AG04450 (cell line): ENCODE data around the gene KBTBD8. TPM values are rescaled to one million over a fixed set of nuclear protein-coding genes. Genes with fewer than 3 reads are reported as not detected.
A peak's percentile ranks its signal among the peaks of the same experiment; 100 is the strongest.

ENCODE experiments used
- CTCF ChIA-PET: fragments of 300-600, 350-600 bp; formaldehyde crosslinking; extraction: SDS; loops from one replicate; lab custom pipeline; 2022; ENCODE audit warnings: antibody characterized with exemption, inconsistent platforms; lab: Charles Lee
- POLR2A ChIA-PET: fragments of 350-600 bp; formaldehyde crosslinking; extraction: SDS; loops from one replicate; lab custom pipeline; 2021; ENCODE audit warnings: antibody characterized with exemption, inconsistent platforms; lab: Yijun Ruan, JAX
- DNase-seq: peaks from one replicate; pipeline ENCODE4 v3.0.0-alpha.2; 2011; ENCODE audit warnings: low read depth, low spot score
- H3K27ac ChIP-seq: one replicate; pipeline ENCODE4 v1.5.1; 2012; ENCODE audit warnings: low read depth, low read length, control low read depth
- H3K27me3 ChIP-seq: one replicate; pipeline ENCODE4 v1.6.0; 2012; ENCODE audit warnings: low read length; ENCODE audit not compliant: control insufficient read depth, insufficient read depth
- H3K4me3 ChIP-seq: 2 replicates; pipeline ENCODE4 v1.5.1; 2011; ENCODE audit warnings: mild to moderate bottlenecking, low read depth, low read length, control low read depth
- H3K9me3 ChIP-seq: 2 replicates; pipeline ENCODE4 v1.5.1; 2012; ENCODE audit warnings: low read length; ENCODE audit not compliant: control insufficient read depth, insufficient read depth
- polyA minus RNA-seq: library from RNA; depleted of rRNA, polyadenylated mRNA; stranded (reverse); fragments of >200 nt; gene quantifications from 2 replicates; pipeline ENCODE4 v1.2.3, GENCODE V29; 2011; rRNA and poly(A)+ RNA removed
- polyA plus RNA-seq: library from polyadenylated mRNA; depleted of rRNA; stranded (reverse); fragments of >200 nt; gene quantifications from 2 replicates; pipeline ENCODE4 v1.2.3, GENCODE V29; 2011; rRNA removed
- TF ChIP-seq, protein P1 (sequence below): IDR thresholded peaks from 2 replicates; pipeline ENCODE4 v1.5.1; 2011; ENCODE audit warnings: low read depth, low read length, control low read depth, inconsistent platforms

Gene KBTBD8, protein sequence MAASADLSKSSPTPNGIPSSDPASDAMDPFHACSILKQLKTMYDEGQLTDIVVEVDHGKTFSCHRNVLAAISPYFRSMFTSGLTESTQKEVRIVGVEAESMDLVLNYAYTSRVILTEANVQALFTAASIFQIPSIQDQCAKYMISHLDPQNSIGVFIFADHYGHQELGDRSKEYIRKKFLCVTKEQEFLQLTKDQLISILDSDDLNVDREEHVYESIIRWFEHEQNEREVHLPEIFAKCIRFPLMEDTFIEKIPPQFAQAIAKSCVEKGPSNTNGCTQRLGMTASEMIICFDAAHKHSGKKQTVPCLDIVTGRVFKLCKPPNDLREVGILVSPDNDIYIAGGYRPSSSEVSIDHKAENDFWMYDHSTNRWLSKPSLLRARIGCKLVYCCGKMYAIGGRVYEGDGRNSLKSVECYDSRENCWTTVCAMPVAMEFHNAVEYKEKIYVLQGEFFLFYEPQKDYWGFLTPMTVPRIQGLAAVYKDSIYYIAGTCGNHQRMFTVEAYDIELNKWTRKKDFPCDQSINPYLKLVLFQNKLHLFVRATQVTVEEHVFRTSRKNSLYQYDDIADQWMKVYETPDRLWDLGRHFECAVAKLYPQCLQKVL
- 1.9 and 2.0 TPM in 2 replicates for polyA plus RNA-seq
- polyA minus RNA-seq = 1.4 and 5.3 TPM in 2 replicates

GRCh38 chr3:66998113-66998903 is at the start of gene KBTBD8:
Gene KBTBD8, plus strand, starts transcription at chr3:66998307. Its CDS starts 49 bp downstream, at chr3:66998356.
- TF ChIP-seq, protein P1, sequence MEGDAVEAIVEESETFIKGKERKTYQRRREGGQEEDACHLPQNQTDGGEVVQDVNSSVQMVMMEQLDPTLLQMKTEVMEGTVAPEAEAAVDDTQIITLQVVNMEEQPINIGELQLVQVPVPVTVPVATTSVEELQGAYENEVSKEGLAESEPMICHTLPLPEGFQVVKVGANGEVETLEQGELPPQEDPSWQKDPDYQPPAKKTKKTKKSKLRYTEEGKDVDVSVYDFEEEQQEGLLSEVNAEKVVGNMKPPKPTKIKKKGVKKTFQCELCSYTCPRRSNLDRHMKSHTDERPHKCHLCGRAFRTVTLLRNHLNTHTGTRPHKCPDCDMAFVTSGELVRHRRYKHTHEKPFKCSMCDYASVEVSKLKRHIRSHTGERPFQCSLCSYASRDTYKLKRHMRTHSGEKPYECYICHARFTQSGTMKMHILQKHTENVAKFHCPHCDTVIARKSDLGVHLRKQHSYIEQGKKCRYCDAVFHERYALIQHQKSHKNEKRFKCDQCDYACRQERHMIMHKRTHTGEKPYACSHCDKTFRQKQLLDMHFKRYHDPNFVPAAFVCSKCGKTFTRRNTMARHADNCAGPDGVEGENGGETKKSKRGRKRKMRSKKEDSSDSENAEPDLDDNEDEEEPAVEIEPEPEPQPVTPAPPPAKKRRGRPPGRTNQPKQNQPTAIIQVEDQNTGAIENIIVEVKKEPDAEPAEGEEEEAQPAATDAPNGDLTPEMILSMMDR = no peak
- Histone ChIP-seq H3K9me3 (no peaks in the 10 kb centered on the region), H3K27ac (peak within 1 kb of the TSS; percentile 54), H3K27me3 (no peaks in the 10 kb centered on the region), H3K4me3 (peak within 1 kb of the TSS; percentile 83)
- DNase-seq = peak; percentile 95
- ChIA-PET CTCF (interaction anchor here (0.8 to 2.0 kb wide), 3 partner anchors 26 to 115 kb away, joined by 3 to 26 read pairs (median 3); no protein-coding TSS in a partner anchor), POLR2A (interaction anchor here (0.6 to 1.5 kb wide), 8 partner anchors 8 to 1019 kb away, joined by 3 to 17 read pairs (median 5); no protein-coding TSS in a partner anchor)

- TF ChIP-seq, protein P1 = no peak
- POLR2A ChIA-PET = no interaction called here
- H3K27me3 ChIP-seq = no peaks in the 10 kb centered on the region
- no peak overlapping the region for H3K4me3 ChIP-seq
- H3K9me3 ChIP-seq = no peaks in the 10 kb centered on the region
- CTCF ChIA-PET = interaction anchor here (0.8 kb wide), 1 partner anchor 10 kb away, joined by 5 read pairs; no protein-coding TSS in a partner anchor
- DNase-seq = no peak
- H3K27ac ChIP-seq = no peak overlapping the region
Observed at GRCh38 chr3:66948838-66949237, 49.3 kb upstream of the KBTBD8 start.

DNA sequence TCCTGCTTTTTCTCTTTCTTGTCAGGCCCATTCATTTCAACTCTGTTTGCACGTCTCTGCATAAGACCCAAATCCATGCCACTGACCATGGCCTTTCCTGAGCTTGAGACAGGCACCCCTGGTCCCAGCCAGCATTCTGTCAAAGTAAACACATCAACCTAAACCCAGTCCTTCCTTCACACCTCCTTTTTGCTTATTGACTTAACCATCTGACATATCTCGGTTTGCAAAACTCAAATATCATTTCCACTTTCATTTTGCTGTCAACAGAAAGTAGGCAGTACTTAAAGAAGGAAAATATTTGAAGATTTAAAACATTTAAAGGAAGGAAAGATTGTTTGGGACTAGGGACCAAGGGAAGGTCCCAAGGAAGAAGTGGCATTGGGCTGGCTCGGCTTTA is 48.2 kb upstream of the KBTBD8 start:
- no peak for DNase-seq
- Histone ChIP-seq H3K4me3 (no peak overlapping the region), H3K27ac (no peak overlapping the region), H3K27me3 (peaks cover 5% of the 10 kb centered on the region), H3K9me3 (no peaks in the 10 kb centered on the region)
- CTCF ChIA-PET = no interaction called here
- TF ChIP-seq, protein P1 = no peak
- POLR2A ChIA-PET = no interaction called here

- CTCF ChIA-PET = interaction anchor here (0.6 to 1.6 kb wide), 2 partner anchors 13 to 20 kb away, joined by 3 to 4 read pairs; no protein-coding TSS in a partner anchor
Observed at GRCh38 chr3:66952357-66952756, 45.8 kb upstream of the KBTBD8 start.

More at GRCh38 chr3:66952357-66952756, 45.8 kb upstream of the KBTBD8 start:
- Histone ChIP-seq H3K27ac (no peak overlapping the region), H3K9me3 (no peaks in the 10 kb centered on the region), H3K4me3 (no peak overlapping the region), H3K27me3 (peaks cover 5% of the 10 kb centered on the region)
- TF ChIP-seq, protein P1 = no peak
- POLR2A ChIA-PET = no interaction called here
- DNase-seq = no peak
